Measurements from ENCODE around the gene TICRR.

- TF ChIP-seq ZNF384 (IDR thresholded peaks at IDR 0.05) (no peak), SP1 (IDR thresholded peaks at IDR 0.05) (no peak), PKNOX1 (IDR thresholded peaks at IDR 0.05) (no peak), NFRKB (IDR thresholded peaks at IDR 0.05) (no peak), LEF1 (IDR thresholded peaks at IDR 0.05; ENCODE audit: borderline replicate concordance) (no peak), FOXA1 (IDR thresholded peaks at IDR 0.05) (no peak), L3MBTL2 (conservative IDR thresholded peaks at IDR 0.05) (no peak)
Measured at GRCh38 chr15:89675606-89676005, 100.3 kb downstream of the TICRR start.
